GM21717 (cell line): ENCODE results near the gene BCHE.

Experiments
- ATAC-seq: cut with Tn5 transposase; IDR thresholded peaks from one replicate; pipeline ENCODE4 v1.9.1; 2021; ENCODE audit warnings: mild to moderate bottlenecking, moderate library complexity; ENCODE audit not compliant: unreplicated experiment

The BCHE gene

DNA sequence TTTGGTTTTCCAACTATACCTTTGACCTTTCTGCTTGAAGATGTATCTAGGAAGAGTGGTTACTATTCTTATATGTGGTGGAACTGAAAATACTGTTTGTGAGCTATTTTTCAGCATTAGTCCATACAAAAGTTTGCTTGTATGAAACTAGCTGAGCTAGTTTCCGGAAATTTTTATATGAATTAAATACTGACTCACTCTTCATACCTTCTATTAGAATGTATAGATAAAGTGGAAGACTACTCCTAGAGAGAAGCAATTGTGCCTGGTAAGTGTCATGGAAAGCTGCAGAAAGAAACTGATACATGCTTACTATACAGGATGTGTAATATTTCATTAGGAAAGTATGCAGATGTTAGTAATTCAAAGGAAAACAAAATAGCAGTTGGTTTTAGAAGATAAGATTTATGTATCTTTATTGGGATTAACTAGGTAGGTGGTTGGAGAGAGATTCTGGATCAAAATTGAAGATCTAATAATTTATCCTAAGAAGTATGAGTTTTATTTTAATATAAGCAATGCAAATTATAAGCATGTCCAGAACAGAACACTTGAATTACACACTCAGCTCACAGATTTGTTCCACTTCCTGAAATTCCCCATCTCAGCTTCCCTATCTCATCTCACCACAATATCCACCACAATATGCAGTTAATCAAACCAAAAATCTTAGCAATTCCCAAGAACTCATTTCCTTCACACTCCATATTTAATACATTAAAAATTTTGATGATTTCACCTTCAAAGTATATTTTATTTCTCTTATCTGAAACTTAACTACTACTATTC is 82.8 kb downstream of the BCHE start:
- no peak for ATAC-seq

DNA sequence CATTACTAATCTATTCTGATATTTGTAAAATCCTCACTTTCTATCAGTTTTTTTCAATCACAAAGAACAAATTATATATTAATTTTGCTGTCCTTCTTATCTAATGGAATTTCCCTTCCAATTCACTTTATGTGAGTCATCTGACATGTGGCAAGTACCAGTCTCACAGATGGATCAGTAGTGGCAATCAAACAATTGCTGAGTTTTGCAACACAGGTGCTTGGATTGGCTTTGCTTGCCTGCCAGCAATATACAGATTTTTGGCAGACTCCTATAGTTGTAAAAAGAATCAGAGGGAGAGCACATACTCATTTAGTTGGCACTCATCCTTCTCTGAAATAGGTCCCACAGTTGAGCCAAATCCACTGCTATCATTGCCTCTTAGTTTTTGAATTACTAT is 83.7 kb downstream of the BCHE start:
- no peak for ATAC-seq

DNA sequence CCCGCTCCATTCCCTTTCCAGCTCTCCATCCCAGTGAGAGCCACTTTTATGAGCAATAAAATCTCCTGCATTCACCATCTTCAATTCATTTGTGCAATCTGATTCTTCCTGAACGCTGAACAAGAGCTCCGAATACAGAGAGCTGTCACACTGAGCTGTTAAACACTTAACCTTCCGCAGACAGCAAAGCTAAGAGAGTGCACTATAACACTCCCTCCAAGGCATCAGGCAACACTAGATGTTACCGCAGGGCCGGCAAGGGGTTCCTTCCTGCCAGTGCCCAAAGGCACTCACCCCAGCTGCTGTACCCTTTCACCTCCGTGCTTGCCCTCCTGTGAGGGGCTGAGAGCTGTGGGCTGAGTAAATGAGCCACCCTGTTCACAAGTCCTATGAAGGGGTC is 85.6 kb downstream of the BCHE start:
- ATAC-seq, result no peak

DNA sequence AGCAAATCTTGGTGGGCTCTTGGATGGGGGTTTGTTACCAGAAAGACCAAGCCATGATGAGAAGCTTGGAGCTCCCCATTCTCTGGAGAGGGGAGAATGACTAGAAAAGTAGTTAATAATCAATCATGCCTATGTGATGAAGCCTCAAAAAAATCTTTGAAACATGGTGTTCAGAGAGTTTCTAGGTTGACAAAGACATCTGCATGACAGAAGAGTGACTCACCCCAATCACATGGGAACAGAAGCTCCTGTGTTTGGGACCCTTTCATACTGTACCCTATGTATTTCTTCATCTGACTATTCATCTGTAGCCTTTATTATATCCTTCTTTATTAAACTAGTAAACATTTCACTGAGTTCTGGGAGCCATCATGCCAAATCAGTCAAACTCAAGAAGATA is 87.4 kb downstream of the BCHE start:
- no peak for ATAC-seq

DNA sequence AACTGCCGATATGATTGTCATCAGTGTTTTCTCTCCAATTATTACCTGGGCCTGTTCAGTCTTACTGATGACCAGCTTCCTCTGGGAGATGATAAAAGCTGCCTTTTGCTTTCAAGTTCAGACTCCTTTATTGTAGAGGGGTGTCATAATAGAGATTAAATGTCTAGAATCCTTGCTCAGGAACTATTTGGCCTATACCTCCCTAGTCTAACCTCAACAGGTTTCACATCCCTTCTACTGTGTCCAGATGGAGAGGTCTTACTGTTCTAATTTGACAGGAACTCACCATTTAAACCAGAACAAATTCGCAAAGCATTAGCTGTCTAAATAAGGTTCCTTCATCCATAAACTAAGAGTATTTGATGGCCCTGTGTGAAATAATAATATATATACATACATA is 88.0 kb downstream of the BCHE start:
- no peak for ATAC-seq

DNA sequence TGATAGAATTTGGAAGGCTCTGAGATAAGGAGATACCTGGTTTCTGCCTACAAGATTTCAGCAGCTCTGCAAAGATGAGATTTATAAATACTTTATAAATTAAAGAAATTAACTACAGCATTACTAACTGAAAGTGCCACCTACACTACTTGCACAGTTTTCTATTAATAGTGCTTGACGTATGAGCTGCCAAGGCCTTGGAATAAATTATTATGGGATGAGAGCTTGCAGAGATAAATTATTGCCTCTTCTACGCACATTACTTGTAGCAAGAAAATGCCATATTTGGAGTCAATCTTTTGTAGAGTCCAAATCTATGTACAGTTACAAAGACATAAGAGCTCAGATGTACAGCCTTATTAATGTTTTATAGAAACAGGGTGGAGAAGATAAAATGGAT is 89.1 kb downstream of the BCHE start:
- ATAC-seq, result no peak

DNA sequence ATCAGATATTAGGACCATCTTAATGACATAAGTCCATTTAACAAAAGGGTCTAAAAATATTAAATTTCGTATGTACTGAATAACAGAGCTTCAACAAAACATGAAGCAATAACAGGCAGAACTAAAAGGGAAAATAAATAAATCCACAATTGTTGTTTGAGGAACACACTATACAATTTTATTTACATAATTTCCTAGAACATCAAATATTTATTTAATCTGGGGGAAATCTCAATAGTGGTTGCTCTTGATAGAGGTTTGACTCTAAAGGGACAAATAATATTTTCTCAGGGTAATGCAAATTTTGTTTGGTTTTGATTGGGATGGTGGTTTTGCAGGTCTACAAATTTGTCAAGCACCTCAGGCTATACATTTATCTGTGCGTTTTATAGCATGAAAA is 90.3 kb downstream of the BCHE start:
- no peak for ATAC-seq

DNA sequence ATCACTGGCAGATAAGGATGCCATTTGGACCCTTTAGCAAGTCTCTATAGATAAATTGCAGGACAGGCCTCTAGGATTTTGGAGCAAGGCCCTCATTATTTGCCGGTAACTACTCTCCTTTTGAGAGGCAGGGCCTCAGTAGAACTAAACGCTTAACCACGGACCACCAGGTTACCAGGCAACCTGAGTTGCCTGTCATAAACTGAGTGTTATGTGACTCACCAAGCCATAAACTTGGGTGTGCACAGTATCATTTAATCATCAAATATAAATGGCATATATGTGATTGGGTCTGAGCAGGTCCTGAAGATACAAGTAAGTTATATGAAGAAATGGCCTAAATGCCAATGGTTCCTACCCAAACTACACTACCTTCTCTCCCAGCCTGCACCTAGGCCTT is 93.2 kb downstream of the BCHE start:
- no peak for ATAC-seq

DNA sequence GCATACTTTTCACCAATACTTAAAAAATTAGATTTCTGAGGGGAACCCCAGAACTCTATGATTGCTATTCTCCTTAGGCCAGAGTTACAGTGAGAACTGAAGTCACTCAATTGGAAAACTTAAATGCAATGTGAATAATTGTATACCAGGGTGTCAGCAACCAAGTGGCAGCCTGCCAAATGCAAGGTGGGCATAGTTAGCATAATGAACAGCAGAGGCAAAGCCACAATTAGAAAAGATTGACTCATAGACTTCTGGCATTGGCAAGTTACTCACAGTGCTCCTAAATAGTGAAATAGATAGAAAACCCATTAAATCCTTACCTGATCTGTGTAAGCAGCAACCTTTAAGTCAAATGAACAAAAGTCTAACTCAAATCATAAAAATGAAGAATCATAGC is 94.9 kb downstream of the BCHE start:
- ATAC-seq, result no peak

DNA sequence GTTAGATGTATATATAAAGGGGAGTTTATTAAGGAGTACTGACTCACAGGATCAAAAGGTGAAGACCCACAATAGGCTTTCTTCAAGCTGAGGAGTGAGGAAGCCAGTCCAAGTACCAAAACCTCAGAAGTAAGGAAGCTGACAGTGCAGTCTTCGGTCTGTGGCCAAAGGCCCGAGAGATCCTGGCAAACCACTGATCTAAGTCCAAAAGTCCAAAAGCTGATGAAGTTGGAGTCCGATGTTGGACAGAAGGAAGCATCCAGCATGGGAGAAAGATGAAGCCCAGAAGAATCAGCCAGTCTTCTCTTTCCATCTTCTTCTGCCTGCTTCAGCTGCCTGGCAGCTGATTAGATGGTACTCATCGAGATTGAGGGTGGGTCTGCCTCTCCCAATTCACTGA is 107.5 kb downstream of the BCHE start:
- ATAC-seq, result no peak

DNA sequence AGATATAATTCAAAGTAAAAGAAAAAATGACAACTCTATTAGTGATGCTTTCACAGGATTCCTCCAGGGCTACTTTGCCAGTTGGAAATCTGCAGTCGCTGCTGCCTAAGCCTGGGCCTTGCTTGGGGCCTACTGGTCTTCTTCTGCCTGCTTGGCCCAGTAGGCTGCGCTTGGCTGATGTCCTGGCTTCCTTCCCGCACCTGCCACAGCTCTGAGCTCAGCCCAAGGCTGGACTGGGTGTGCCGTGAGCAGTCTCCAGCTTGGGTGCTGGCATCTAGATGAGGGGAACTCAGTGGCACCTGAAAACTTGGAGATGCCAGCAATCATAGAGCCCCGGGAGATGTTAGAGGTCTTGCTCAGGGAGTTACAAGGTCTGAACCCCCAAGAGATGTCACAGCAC is 108.3 kb downstream of the BCHE start:
- no peak for ATAC-seq

DNA sequence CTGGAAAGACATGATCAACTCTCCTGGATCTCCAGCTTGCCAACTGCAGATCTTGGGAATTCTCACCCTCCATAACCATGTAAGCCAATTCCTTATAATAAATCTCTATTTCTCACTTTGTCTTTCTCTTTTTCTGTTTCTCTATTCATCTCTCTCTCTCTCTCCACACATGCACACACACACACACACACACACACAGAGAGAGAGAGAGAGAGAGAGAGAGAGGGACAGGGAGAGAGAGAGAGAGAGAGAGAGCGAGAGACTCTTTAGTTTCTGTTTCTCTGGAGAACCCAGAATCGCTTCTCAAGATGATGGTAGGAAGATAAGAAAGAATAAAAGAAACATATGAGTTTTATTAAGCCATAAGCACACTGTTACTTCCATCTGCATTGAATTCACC is 111.9 kb downstream of the BCHE start:
- ATAC-seq, result no peak
